ENCODE results near the gene TSPAN14. TPM values are rescaled to one million over a fixed set of nuclear protein-coding genes. Genes with fewer than 3 reads are reported as not detected.

The TSPAN14 gene
- total and polyA plus RNA-seq, 10 of the 15 experiments (the other 5 are each of a cell fraction or from before 2014, with no cell fraction given) = 2.5 to 31.7 (median 17.9) TPM

DNA sequence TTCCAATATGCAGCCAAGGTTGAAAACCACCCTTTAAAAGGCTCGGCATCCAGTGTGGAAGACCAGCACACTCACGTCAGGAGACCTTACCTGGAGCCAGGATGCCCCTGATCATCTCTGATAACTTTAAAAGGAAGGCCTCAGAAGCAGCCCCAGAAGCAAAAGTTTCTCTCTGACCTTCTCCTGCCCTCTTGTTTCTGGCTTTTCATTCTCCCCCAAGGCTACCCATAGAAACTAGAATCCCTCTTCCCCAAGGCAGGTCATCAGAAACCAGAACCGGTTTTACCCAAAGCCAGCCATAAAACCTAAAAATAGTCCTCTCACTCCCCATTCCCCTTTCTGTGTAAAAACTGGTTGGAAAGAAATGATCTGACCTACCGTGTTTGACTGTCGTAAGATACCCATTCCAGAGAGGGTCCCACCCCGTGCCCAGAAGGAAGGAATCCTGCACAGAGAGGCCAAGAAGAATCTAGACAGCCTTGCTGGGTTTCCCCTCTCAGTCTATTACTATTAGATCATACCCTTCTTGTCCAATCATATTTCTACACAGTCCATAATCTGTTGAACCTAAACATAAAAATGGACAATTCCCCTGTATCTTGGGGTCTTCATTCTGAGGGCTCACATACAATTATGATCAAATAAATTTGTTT, 17.5 kb upstream of the TSPAN14 start:
- in situ Hi-C loops (cut with MboI) (no loop called here), intact Hi-C loops (cut with micrococcal nuclease; ENCODE audit: unreplicated experiment) (no loop called here)
- Histone ChIP-seq H2AFZ (ENCODE audit: control insufficient read depth, low read depth, low read length) (no peak overlapping the region), H3K4me3 (no peak overlapping the region), H3K36me3 (ENCODE audit: control insufficient read depth in 2 of 2, insufficient read depth in 2 of 2, low read length in 1 of 2) (no peaks in the 10 kb centered on the region), H4K20me1 (ENCODE audit: control insufficient read depth, insufficient read depth) (no peaks in the 10 kb centered on the region), H3K27me3 (replicated peaks in 1 of 2; ENCODE audit: control insufficient read depth in 2 of 2, insufficient read depth in 2 of 2, low read length in 1 of 2) (no peaks in the 10 kb centered on the region; a peak in 1 of 4 replicates), H3K27ac (ENCODE audit: control insufficient read depth, insufficient read depth) (no peak overlapping the region), H3K4me1 (ENCODE audit: control insufficient read depth, insufficient read depth, low read length) (peaks cover 7% of the 10 kb centered on the region; the same call in 1 of the 2 replicates), H3K9ac (ENCODE audit: control insufficient read depth, insufficient read depth, low read length) (no peak overlapping the region), H3K9me3 (replicated peaks; ENCODE audit: control insufficient read depth, insufficient read depth, low read length) (no peaks in the 10 kb centered on the region), H3K79me2 (ENCODE audit: control insufficient read depth, insufficient read depth, low read length) (no peaks in the 10 kb centered on the region), H3K4me2 (ENCODE audit: control insufficient read depth, insufficient read depth) (0 out of 2 replicates have a peak overlapping the region, but pooled peaks have one; percentile 2)
- DNase-seq (ENCODE audit: low read depth, low spot score) (no peak), FAIRE-seq (peak; percentile 7), ATAC-seq (peak; percentile 43)
- 48% methylated on average over 6 of the region's 6 CpGs for WGBS (ENCODE audit: insufficient coverage, insufficient replicate concordance, low lambda C conversion rate, missing lambda C conversion rate)
- ChIA-PET RAD21 (ENCODE audit: unreplicated experiment) (no interaction called here), SMC1A (ENCODE audit: uncharacterized antibody, unreplicated experiment) (interaction anchor here (0.8 to 1.0 kb wide), 3 partner anchors 8 to 15 kb away, joined by 3 to 4 read pairs (median 3); no protein-coding TSS in a partner anchor), POLR2A (interaction anchor here (0.9 kb wide), 1 partner anchor 15 kb away, joined by 7 read pairs; no protein-coding TSS in a partner anchor), CTCF (interaction anchor here (0.9 to 21.3 kb wide), 3 partner anchors 8 to 69 kb away, joined by 3 to 852 read pairs (median 10); no protein-coding TSS in a partner anchor)
- no TSS peak for BruUV-seq (replicated peaks)
- no peak for TF ChIP-seq CEBPB (IDR thresholded peaks at IDR 0.05; ENCODE audit: borderline replicate concordance in 1 of 2, low read depth in 2 of 2, low read length in 2 of 2)
- TF ChIP-seq, protein P1, sequence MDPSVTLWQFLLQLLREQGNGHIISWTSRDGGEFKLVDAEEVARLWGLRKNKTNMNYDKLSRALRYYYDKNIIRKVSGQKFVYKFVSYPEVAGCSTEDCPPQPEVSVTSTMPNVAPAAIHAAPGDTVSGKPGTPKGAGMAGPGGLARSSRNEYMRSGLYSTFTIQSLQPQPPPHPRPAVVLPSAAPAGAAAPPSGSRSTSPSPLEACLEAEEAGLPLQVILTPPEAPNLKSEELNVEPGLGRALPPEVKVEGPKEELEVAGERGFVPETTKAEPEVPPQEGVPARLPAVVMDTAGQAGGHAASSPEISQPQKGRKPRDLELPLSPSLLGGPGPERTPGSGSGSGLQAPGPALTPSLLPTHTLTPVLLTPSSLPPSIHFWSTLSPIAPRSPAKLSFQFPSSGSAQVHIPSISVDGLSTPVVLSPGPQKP (IDR thresholded peaks at IDR 0.05; ENCODE audit: low read depth, low read length) = no peak
- TF ChIP-seq TCF3 (IDR thresholded peaks at IDR 0.05; ENCODE audit: borderline replicate concordance, insufficient read depth, low read depth, low read length) = no peak
- TF ChIP-seq, protein P2, sequence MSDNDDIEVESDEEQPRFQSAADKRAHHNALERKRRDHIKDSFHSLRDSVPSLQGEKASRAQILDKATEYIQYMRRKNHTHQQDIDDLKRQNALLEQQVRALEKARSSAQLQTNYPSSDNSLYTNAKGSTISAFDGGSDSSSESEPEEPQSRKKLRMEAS (IDR thresholded peaks at IDR 0.05; ENCODE audit: low read depth, low read length) = no peak
- TF ChIP-seq CBX3 (IDR thresholded peaks at IDR 0.05; ENCODE audit: borderline replicate concordance, low read depth) = no peak
- no peak for TF ChIP-seq LARP7 (IDR thresholded peaks at IDR 0.05)
- TF ChIP-seq TARDBP (IDR thresholded peaks at IDR 0.05; ENCODE audit: borderline replicate concordance) = no peak
- TF ChIP-seq ESRRA (IDR thresholded peaks at IDR 0.05; ENCODE audit: low read length) = no peak
- no peak for TF ChIP-seq SREBF1 (IDR thresholded peaks at IDR 0.05; ENCODE audit: low read length)
- no peak for TF ChIP-seq KAT2A (conservative IDR thresholded peaks at IDR 0.05; ENCODE audit: control insufficient read depth, low read depth, low read length)
- TF ChIP-seq DPF2 (IDR thresholded peaks at IDR 0.05) = no peak
